GM21825 (cell line): ENCODE measurements around the gene PALM3.

Experiments used
- ATAC-seq: cut with Tn5 transposase; IDR thresholded peaks from one replicate; pipeline ENCODE4 v1.9.1; 2021; ENCODE audit warnings: mild to moderate bottlenecking, moderate library complexity; ENCODE audit not compliant: unreplicated experiment

Gene PALM3

DNA sequence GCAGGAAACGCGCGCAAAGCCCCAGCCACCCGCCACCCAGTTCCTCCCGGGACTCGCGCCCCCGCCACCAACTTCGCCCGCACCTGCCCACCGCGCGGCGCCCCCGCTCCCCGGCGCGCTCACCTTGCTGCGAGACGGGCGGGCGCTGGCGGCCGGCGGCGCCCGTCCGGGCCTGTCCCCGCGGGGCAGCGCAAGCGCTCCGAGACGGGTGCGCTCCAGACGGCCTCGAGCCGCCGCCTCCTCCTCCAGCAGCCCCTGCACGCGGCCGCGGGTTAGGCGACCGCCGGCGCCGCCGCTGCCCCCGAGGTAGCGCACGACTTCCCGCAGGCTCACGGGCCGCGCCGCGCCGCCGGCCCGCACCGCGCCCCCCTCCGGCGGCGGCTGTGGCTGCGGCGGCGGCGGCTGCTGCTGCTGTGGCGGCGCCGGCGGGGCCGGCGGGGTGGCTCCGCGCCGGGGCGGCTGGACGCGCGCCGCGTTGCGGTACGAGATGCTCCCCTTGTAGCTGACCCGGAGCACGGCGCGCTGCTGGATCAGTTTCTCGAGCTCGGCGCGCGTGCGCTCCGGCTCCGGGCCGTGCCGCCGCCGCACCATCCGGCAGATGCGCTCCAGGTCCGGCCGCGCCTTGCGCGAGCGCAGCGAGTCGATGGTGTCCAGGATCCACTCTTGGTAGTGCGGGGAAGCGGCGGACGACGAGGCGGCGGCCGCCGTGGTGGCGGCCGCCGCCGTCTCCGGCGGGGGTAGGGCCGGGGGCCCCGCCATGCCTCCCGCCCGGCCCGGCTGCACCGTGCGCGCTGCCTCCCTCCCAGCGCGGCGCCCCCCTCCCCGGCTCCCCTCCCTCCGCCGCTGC lies 28.0 kb upstream of the PALM3 start:
- ATAC-seq: no peak

DNA sequence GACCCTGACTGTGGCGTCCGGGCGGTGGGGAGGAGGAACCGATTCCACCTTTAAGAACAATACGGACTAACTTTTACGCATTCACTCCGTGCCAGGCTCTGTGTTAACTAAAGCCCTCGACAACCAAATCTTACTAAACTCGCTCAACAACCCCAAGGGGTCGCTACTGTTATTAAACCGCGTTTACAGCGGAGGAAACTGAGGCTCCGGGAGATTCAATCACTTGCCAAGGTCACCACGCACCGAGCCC lies 27.5 kb upstream of the PALM3 start:
- ATAC-seq: no peak

DNA sequence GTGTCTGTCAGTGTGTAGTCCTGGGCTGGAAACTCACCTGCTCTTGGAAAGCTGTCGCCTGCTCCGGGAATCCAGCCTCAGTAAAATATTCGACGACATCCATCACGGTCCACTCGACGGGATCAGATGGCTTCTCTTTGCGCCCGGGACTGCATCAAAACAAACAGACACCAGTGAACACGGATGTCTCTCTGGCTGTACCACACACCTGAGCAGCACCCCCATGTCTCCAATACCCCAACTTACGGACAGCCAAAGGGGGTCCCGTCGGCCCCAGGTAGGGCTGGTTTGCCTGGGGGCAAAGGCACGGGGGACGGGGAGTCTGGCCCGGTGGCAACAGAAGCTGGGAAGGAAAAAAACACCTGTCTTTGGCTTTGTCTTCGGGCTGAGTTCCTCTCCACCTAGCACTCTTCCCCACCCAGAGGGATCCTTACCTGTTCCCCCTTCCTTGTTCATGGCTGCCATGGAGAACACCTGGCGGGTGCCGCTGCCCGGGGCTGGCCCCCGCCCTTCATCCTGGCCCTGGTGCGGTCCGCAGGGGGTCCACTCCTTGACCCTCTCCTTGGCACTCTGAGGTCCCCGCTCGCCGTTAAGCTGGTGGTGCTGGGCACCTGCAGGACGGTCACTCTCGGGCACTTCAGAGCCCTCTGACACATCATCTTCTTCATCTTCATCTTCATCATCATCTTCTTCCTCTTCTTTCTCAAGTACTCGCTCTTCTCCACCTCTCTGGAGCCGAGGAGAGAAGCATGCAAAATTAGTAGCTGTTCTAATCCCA lies 26.9 kb upstream of the PALM3 start:
- ATAC-seq: no peak

DNA sequence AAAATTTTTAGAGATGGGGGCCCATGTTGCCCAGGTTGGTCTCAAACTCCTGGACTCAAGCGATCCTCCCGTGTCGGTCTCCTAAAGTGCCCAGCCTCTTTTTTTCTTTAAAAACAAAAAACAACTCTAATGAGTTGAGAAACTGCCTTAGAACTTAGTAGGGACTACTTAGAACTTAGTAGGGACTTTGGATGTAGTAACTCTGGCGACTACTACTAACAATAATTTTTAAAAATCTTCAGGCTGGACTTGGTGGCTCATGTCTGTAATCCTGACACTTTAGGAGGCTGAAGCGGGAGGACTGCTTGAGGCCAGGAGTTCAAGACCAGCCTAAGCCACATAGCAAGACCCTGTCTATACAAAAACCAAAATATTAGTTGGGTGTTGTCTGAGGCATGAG lies 24.2 kb upstream of the PALM3 start:
- ATAC-seq: no peak

DNA sequence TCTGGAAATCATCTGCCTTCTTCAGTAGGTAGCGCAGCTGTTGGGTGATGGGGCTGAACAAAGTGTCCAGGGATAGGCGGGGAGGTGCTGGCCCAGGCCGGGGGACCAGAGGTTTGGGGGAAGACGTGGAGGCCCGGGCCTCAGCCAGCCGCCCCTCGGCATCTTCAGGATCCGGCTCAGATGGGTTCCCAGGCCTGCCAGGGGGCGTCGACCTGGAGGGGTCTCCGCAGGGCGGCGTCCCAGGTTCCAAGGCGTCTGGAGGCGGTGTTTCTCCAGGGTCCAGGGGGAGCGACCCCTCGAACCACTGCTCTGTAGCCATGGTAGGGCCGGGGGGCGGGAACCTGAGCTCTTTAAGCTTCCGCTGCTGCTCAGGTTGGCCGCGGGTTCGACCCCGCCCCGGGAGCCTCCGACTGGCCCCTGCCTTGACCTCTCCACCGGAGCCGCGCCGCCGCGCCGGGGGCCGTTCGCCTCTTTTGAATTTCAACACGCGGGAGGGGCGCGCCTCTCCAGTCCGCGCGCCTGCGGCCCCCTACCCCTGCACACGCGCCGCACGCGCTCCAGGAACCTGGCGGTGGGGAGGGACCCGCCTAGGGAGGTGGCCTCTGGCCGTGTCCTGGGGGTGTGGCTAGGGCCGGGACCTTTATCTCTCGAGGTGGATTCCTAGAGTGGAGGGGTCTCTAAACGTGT lies 23.6 kb upstream of the PALM3 start, which contains the start of gene C19orf67:
Gene C19orf67, minus strand, starts transcription at position 475 of the 687 bp plus-strand sequence. Its CDS starts 156 bp downstream, at position 319.
- no peak for ATAC-seq

DNA sequence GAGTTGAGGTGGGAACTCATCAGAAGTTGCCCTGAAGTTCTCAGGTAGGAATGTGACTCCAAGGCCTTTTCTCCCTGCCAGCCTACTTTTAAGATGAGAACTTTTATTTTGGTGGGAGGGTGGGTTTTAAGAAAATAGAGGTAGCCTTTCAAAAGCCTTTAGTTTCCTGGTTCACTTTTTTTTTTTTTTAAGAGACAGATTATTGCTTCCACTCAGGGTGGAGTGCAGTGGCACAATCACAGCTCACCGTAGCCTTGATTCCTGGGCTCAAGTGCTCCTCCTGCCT lies 20.7 kb upstream of the PALM3 start:
- ATAC-seq: no peak

DNA sequence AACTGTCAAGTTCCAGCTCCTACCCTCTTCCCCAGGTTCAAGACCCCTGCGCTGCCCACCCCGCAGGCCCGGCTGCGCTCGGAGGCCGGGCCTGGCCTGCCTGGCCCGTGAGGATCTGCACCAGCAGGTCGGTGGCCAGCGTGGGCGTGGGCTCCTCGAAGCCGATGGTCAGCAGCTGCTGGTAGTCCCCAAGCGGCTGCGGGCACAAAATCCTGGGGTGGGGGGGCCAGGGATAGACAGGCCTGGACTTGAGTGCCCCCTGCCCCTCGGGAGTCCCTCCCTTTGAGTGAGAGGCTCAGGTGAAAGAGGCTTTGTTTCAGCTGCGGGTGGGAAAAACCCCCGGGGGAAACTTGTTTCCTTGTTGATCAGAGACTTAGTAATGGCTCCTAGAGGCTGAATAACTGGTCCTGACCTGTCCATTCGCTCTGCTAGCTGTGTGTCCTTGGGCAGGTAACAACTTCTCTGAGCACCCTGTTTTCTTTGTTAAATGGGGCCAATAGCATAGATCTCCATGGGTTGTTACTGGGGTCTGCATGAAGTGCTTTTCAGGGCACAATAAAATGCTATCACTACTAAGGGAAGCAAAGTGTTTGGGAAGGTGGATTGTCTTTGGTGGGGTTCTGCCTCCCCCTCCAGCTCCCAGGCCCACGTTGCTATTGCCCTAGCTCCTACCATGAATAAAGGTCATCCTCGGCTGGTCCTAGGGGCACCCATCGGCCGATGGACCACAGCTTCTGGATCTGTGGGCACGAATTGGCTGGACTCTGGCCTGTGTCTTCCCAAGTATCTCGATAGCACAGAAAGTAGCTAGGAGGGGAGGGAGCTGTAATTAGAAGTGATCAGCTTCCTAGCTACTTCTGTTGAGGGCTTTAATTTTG lies 20.2 kb upstream of the PALM3 start:
- peak; percentile 17 for ATAC-seq

DNA sequence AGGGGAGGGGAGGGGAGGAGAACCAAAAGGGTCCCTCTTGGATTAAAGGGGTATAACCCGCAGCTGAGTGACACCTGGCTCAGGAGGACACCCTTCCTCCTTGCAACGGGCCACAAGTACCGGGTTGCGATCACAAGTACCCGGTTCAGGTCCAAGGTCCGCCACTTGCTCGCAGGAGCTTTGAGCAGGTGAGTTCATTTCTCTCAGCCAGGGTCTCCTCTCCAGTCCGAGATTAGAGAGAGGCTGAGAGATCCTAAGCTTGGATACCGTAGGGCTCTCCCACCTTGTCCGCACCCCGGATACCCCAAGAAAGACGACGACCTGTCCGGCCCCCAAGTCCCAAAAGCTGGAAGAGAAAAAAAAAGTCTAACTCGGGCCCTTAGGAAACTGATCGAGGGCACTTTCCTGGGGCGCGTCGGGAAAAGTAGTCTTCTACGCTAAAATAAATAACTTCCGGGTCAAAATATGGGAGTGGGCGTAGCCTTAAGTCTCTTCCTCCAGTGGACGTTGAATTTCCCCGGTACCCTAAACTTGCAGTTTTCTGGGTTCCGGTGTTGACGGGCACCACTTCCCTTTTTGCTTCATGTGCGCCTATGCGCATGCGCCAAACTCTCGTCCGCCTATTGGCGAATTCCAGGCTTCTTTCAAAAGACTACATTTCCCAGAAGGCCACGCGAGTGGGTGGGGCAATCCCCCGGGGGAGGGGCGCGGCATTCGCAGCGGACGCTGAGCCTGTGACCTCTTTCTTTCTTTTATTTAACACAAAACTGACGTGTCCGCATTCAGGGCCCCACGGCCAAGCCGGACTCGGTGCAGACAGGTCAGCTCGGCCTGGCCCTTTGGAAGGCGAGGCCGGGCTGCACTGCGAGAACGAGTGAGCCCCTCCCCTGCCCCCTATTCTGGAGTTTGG lies 19.3 kb upstream of the PALM3 start:
- ATAC-seq: peak; percentile 79

DNA sequence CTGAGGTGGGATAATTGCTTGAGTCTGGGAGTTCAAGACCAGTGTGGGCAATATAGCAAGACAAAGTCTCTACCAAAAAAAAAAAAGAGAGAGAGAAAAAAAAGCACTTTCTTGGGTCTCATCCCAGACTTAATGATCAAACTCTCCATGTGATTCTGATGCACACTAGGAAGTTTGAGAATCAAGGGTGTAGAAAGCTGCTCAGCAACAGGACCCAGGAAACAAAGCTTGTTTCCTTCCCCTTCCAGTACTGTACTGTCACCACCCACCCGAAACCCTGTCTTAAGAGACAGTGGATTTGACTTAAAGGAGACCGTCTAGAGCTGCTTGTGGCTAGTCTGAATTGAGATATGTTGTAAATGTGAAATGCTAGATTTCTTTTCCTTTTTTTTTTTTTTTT lies 16.5 kb upstream of the PALM3 start:
- ATAC-seq: no peak

DNA sequence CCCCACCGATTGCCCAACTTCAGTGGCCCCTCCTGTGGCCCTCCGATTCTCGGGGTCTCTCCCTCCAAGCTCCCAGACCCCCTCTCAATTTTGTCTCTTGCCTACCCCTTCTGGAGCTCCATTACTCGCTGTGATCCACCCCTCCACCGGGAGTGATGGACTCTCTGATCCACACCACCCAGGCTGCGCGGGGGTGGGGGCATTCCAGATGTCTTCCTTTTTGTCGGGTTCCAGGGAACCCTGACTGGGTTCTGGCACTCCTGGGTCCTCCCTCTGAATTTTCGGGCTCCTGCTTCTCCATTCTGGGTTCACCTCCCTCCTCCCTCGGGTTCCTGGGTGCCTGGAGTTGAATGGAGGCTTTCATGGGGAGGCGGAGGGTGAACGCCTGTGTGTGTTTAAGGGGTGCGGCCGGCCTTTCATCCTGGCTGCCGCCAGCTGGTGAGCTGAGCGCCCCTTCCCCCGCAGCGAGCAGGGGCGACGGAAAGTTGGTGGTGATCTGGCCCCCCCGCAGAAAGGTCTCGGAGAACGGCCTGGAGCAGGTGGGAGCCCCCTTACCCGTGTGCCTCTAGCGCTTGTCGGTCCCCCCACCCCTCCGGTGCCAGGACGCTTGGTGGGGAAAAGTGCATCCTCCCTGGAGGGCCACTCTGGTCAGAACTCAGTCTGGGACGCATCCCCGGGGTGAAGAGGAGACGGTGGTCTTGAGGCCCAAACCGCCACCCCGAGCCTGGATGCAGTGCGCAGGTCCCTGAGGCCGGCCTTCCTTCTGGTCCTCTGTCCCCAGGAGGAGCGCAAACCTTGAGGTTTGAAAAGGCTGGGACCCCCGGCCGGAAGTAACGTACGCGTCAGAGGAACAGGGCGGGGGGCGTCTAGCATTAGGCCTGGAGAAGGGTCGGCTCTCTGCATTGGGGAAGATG lies 12.3 kb upstream of the PALM3 start:
- no peak for ATAC-seq

DNA sequence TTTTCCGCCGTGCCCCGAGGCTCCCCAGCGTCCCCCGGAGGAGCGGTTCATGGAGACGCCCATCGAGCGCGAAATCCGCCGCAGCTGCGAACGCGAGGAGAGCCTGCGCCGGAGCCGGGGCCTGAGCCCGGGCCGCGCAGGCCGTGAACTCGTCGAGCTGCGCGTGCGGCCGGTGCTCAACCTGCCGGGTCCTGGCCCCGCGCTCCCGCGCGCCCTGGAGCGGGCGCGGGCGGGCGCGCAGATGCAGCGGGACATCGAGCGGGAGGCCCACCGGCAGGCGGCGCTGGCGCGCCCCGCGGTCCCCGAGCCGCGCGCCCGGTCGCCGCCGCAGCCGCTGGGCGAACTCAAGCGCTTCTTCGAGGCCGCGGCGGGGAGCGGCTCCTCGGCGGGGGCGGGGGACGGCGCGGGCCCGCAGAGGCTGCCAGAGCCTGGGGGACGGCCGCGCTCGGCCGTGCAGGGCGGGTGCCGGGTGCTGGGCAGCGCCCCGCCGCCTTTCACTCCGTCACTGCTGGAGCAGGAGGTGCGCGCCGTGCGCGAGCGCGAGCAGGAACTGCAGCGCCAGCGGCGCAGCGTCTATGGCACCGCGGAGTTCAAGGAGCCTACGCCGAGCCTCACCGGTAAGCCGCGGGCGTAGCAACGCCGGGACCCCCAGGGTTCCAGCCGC lies 11.5 kb upstream of the PALM3 start:
- ATAC-seq: peak; percentile 43

DNA sequence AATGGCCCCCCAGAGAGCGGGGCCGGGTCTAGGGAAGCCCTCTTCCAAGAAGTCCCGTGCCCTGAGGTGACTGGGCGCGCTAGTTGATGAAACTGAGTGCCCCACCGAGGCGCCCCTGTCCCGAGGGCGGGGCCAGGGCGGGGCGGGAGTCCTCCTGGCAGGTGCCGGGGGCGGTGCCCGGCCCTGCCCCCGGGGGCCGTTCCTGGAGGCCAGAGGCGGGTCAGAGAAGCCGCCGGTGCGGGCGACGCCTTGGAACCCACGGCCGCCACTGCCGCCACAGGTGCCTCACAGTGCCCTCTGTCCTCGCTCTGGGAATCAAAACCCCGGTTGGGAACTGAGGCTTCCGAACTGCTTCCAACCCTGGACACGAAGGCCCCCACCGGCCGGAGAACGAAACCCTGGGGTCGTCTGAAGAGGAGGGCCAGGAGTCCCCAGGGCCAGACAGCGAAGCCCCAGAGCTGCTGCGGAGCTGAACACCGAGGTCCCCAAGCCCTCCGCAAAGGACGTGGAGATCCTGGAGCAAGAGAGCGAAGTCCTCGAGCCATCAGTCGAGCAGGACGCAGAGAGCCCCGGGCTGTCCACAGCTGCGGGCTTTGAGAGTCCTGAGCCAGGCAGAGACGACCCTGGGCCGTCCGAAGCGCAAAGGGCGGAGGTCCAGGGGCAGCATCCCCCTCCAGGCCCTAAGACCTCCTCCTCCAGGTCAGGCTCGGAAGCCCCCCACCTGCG lies 10.8 kb upstream of the PALM3 start, which contains the start of gene MISP3:
Gene MISP3, plus strand, starts transcription at position 252 of the 726 bp plus-strand sequence. CDS start 524 bp downstream, outside the sequence.
- no peak for ATAC-seq

DNA sequence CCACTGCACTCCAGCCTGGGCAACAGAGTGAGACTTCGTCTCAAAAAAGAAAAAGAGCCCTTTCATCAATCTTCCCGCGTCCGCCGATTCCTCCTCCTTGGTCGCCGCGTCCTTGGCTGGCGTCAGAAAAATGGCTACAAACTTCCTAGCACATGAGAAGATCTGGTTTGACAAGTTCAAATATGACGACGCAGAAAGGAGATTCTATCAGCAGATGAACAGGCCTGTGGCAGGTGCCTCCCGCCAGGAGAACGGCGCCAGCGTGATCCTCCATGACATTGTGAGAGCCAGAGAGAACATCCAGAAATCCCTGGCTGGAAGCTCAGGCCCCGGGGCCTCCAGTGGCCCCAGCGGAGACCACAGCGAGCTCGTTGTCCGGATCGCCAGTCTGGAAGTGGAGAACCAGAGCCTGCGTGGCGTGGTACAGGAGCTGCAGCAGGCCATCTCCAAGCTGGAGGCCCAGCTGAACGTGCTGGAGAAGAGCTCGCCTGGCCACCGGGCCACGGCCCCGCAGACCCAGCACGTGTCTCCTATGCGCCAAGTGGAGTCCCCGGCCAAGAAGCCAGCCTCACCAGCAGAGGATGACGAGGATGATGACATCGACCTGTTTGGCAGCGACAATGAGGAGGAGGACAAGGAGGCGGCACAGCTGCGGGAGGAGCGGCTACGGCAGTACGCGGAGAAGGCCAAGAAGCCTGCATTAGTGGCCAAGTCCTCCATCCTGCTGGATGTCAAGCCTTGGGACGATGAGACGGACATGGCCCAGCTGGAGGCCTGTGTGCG lies 8.6 kb upstream of the PALM3 start:
- no peak for ATAC-seq

DNA sequence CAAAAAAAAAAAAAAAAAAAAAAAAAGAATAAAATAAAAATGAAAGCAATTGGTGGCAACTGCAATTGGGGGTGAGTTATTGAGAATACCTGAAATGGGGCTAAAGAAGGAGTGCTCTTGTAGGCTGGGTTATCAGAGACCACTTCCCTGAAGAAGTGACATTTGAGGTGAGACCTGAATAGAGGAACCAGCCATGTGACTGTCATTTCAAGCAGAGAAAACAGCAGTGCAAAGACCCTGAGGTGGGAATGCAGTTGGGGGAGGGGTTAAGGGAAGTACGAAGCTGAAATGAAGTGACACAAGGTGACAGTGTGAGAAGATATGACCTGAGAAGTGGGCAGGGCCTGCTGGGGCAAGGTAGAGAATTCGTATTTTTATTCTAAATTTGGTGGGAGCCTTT lies 4.3 kb upstream of the PALM3 start:
- ATAC-seq: no peak

DNA sequence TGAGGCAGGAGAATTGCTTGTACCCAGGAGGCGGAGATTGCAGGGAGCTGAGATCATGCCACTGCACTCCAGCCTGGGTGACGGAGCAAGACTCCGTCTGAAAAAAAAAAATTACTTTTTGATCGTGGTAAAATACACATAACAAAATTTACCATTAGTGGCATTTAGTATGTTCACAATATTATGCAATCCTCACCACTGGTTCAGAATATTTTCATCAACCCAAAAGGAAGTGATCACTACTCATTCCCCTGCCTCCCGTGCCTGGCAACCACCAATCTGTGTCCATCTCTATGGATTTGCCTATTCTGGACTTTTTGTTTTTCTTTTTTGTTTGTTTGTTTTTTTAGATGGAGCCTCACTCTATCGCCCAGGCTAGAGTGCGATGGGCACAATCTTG lies 1.2 kb upstream of the PALM3 start:
- no peak for ATAC-seq

DNA sequence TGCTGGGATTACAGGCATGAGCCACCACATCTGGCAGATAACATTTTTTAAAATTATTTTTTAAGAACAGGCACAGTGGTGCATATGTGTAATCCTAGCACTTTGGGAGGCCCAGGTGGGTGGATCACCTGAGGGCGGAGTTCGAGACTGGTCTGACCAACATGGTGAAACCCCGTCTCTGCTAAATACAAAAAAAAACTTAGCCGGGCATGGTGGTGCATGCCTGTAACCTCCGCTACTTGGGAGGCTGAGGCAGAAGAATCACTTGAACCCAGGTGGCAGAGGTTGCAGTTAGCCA lies 631 bp upstream of the PALM3 start:
- no peak for ATAC-seq

DNA sequence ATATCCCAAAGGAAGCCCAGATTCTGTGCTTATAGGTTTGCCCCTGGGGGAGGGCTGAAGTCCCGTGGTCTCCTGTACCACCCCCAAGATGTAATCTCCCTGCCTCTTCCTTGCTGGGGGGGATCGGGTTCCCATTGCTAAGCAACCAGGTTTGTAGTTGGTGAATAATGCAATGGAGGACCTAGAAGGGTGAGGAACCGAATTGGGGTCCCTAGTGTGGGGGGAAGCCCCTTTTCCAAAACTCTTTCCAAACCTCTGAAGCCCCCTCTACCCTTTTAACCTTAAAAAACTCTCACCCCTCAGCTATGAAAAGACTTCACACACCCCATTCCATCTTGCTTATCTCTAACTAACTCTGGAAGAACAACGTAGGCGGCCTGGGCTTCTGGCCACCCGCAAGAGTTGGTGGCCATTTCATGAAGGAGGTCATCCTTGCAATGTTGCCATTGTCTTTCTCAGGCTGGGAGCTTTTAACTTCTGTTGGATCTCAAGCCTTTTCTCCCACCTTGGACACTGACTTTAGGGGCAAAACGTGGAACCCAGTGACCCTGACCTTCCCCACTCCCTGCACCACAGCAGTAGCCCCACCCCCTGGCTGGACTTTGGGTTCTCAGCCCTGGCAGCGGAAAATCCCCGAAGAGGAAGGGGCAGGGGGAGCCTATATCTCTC lies 661 bp downstream of the PALM3 start:
- no peak for ATAC-seq
